NCI-H345 treated with DMSO at 0.1 percent for 48 hours (cell line): ENCODE measurements around the gene SUPT6H.
"Not testable (repeated sequence)": the region's sequence is repeated elsewhere in the genome, so short reads cannot be mapped to it uniquely, and the experiment has no call there.

ENCODE experiments used
- DNase-seq: peaks from one replicate; lab custom pipeline; 2025; ENCODE audit not compliant: unreplicated experiment; lab: John Stamatoyannopoulos, UW

Gene SUPT6H

DNA sequence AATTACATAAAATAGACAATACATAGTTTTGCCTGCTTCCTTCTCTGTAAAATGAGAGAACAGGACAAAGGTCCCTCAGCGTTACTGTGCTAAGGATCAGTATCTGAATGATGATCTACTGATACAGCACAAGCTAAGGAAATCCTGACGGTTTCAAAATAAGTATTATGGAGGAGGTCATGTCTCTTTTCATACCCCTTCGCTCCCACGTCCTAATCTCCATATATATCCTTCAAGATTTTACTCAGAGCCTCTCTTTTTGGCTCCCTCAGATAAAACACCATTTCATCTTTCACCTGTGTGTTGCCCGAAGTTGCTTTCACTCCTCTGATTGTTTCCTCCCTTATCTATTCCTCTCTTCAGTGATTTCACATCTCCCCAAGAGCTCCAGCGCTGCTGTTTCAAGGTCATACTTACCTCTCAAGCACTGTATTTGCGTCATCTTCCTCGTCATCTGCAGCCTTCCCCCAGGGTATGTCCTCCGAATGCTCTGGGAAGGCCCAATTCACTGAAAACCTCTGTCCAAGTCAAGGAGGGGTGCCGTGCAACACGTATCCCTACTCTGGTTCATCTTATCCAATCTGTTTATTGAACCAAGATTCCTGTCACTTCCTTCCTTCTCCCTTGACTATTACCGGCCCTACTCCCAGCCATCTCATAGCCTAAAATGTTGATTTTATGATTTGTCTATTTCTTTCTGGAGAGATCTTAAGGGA lies 15.8 kb upstream of the SUPT6H start:
- DNase-seq: no peak

DNA sequence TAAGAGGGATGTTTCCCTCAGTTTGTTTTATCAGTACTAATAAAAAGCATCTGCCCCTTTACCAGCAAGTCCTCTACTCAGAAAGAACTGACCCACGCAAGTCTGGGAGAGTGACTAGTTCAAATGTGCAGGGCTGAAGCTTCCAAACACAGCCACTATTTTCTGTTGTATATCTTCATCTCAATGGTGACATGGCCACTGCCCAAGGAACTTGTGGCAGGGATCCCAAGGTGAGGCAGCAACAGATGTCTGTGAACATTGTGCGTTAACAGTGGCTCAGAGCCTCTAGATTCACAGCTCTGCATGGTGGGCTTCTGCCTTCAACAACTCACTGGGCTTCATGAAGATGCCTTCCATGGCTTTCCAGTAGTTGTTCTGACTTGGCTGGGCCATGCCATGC lies 13.3 kb upstream of the SUPT6H start:
- no peak for DNase-seq

DNA sequence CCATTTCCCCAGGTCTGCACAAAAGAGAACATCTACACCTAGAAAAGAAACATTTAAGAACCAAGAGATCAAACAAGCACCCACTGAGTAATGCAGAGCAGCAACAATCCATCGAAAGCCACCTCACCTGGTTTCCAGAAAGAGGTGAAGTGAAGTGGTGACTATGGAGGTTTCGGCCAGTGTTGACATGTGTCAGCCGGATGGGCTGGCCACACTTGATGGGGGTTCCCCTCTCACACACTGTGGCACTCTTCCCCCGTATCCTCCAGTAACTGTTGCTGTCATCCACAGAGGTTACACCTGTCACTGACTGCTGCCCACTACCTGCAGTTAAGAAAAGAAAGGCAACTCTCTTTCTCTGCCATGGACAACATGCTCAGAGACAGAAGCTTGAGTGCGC lies 6.8 kb upstream of the SUPT6H start:
- DNase-seq: no peak

DNA sequence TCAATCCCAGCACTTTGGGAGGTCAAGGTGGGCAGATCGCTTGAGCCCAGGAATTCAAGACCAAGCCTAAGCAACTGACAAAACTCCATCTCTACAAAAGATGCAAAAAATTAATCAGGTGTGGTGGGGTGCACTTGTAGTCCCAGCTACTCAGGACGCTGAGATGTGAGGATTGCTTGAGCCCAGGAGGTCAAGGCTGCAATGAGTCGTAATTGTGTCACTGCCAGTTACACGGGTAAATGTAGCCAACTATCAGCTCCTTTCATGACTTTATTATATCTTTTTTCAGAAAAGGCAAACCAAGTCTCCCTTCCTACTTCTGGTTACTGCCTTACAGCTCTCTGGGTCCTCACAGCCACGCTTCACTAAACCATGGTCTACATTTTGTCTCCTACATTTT lies 4.2 kb upstream of the SUPT6H start:
- no peak for DNase-seq

DNA sequence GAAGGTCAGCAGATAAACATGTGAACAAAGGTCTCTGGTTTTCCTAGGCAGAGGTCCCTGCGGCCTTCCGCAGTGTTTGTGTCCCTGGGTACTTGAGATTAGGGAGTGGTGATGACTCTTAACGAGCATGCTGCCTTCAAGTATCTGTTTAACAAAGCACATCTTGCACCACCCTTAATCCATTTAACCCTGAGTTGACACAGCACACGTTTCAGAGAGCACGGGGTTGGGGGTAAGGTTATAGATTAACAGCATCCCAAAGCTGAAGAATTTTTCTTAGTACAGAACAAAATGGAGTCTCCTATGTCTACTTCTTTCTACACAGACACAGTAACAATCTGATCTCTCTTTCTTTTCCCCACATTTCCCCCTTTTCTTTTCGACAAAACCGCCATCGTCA lies 3.7 kb upstream of the SUPT6H start:
- DNase-seq: not testable (repeated sequence)

DNA sequence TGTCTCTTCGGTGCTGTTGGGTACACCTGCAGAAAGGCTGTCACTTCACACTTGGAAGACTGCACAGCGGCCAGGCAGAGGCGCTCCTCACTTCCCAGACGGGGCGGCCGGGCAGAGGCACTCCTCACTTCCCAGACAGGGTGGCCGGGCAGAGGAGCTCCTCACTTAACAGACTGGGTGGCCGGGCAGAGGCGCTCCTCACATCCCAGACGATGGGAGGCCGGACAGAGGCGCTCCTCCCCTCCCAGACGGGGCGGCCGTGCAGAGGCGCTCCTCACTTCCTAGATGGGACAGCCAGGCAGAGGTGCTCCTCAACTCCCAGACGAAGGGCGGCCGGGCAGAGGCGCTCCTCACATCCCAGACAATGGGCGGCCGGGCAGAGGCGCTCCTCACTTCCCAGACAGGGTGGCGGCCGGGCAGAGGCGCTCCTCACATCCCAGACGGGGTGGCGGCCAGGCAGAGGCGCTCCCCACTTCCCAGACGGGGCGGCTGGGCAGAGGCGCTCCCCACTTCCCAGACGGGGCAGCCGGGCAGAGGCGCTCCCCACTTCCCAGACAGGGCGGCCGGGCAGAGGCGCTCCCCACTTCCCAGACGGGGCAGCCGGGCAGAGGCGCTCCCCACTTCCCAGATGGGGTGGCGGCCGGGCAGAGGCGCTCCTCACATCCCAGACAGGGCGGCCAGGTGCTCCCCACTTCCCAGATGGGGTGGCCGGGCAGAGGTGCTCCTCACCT lies 3.1 kb upstream of the SUPT6H start:
- not testable (repeated sequence) for DNase-seq

DNA sequence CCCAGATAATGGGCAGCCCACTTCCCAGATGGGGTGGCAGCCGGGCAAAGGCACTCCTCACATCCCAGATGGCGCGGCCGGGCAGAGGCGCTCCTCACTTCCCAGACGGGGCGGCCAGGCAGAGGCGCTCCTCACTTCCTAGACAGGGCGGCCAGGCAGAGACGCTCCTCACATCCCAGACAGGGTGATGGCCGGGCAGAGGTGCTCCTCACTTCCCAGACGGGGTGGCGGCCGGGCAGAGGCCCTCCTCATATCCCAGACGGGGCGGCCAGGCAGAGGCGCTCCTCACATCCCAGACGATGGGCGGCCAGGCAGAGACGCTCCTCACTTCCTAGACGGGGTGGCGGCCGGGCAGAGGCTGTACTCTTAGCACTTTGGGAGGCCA lies 2.5 kb upstream of the SUPT6H start:
- DNase-seq: not testable (repeated sequence)

DNA sequence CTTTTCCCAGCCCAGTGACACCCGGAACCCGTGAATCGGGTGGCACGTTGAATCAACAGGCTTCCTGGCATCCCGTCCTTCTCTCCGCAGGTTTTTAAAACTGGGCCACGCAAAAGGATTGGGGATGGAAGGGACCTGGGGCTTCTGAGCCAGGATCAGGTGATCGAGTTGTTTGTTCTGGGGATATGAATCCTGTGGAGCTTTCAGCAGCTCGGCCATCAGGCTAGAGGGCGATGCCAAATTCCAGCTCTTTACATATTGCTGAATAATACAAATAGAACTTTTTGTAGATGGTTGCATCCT lies 473 bp downstream of the SUPT6H start:
- DNase-seq: no peak

DNA sequence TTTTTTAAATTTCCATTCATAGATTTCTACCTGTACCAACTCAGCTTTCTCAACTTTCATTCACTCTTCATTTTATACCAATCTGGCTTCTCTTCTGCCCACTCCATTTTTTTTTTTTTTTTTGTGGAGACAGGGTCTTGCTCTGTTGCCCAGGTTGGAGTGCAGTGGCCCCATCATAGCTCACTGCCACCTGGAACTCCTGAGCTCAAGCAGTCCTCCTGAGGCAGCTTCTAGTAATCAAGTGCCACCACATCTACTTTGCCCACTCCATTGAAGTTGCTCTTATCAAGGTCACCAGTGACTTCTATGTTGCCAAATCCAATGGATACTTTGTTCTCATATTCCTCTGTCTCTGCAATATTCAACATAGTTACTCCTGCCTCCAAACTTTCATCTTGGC lies 1.7 kb downstream of the SUPT6H start:
- no peak for DNase-seq

DNA sequence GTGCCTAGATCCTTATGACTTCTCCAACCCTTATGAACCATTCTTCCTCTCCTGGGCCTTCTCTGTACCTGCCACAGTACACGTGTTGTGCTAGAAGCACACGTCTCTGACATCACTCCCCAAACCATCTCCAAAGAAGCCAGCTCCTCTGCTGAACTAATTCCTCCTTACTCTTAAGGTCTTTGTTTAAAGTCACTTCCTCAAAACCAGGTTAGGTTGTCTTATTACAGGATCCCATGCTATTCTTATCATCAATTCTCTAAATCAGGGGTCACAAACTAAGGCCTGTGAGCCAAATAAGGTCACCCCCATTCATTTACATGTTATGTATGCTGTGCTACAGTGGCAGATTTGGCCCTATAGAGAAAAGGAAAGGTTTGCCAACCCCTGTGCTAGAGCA lies 4.0 kb downstream of the SUPT6H start:
- no peak for DNase-seq

DNA sequence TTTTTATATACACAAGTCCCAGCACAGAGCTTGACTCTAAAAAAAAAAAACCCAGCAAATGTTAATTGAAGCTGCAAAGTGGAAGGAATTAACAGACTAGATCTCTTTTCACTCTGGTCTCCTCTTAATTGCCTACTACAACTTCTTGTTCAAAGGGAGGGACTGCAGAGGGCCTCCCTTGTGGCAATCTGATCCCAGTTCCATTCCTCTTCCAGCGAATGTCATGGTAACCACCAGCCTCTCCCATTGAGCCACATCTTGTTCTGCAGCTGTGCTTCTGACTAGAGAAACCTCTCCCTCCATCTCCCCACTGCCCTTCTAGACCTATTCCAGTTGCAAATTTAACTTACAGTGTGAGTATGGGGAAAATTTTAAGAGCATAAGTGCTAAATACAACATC lies 5.9 kb downstream of the SUPT6H start:
- DNase-seq: no peak

DNA sequence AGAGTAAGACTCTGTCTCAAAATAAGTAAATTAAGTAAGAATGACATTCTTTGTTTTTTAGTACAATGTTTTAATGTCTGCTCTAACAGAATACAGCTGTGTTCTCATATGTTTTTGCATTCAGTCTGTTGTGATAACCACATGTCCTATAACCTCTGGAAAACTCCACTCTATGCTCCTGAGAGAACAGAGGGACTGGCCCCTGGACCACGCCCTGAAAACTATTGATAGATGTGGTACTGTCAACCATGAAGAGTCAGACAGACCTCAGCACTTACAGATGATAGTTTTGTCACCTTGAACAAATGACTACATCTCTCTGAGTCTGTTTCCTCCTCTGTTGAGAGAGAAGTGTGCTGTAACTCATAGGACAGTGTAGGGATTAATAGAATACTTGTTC lies 7.9 kb downstream of the SUPT6H start:
- DNase-seq: no peak

DNA sequence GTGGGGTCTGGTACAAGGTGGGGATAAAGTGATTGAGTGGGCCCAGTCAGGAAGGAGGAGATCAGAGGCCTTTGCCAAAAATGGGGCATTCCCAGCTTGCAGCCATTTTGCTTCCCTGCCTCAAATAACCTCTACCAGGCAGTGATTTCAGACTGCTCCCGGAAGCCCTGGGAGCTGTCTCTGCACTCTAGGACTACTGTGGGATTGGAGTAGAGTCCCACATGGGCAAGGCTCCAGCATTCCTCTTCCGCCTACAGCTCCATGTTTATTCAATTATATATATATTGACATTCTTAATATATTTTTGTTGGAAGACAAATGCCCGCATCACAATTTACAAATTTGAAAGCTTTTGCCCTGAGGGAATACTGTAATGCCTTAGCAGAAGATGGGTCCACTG lies 13.5 kb downstream of the SUPT6H start:
- no peak for DNase-seq

DNA sequence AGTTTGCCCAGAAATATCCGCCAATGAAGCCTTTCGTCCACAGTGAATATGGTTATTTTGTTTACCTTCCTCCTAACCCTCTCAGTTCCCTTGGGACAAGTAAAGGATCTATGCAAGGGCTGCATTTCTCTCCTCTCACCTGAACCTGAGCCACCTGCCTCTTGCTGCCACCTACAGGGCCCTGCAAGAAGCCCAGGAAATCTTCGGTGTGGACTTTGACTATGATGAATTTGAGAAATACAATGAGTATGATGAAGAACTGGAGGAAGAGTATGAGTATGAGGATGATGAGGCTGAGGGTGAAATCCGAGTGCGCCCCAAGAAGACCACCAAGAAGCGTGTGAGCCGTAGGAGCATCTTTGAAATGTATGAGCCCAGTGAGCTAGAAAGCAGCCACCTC lies 14.0 kb downstream of the SUPT6H start:
- no peak for DNase-seq

DNA sequence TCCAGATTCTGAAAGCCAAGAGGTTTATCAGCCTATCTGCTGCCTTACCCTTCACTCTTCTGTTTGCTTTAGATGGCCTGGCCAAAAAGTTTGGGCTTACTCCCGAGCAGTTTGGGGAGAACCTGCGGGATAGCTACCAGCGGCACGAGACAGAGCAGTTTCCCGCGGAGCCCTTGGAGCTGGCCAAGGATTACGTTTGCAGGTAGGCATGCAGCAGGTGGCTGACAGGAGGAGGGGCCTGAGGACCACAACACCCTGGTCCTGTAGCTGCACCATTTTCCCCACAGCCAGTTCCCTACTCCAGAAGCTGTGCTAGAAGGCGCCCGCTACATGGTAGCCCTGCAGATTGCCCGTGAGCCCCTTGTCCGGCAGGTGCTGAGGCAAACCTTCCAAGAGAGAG lies 20.6 kb downstream of the SUPT6H start:
- no peak for DNase-seq

DNA sequence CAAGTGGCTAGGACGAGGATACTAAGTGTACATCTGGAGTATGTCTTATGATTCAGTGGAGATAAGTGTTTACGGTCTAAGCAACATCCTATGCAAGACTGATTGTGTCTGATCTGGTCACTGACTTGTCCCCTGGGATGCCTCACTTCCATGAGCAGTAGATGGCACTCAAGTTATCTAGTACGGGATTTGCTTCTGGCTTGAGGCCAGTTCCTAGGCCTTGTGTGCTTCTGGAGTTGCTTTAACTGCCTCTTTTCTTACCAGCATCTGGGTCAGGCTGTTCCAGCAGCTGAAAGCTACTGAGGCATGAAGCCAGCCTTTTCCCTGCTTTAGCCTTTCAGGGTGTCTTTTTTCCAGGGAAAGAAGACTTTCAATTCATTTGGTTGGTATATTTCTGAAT lies 23.0 kb downstream of the SUPT6H start:
- peak; percentile 58 for DNase-seq

DNA sequence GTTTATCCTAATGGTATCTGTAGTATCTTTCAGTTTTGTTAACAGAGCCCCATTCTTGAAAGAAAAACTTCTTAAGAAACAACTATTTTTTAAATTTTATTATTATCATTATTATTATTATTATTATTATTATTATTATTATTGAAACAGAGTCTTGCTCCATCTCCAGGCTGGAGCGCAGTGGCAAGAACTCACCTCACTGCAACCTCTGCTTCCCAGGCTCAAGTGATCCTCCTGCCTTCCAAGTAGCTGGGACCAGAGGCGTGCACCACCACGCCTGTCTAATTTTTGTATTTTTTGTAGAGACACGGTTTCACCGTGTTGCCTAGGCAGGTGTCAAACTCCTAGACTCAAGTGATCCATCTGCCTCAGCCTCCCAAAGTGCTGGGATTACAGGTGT lies 23.4 kb downstream of the SUPT6H start:
- no peak for DNase-seq

DNA sequence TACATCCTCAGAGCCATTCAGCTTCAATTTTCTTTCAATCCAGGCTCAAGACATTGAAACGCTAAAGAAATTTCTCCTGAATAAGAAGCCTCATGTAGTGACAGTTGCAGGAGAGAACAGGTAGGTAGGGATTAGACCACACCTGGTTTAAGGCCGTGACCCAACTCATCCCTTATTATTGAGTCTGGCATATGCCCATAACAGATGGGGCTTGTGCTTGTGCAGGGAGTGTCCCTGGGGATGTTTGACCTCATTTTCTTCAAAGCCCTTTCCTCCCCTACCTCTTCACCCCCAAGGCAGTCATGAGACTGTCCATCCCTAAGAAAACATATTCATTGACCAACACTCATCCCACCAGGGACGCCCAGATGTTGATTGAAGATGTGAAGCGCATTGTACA lies 24.3 kb downstream of the SUPT6H start:
- no peak for DNase-seq

DNA sequence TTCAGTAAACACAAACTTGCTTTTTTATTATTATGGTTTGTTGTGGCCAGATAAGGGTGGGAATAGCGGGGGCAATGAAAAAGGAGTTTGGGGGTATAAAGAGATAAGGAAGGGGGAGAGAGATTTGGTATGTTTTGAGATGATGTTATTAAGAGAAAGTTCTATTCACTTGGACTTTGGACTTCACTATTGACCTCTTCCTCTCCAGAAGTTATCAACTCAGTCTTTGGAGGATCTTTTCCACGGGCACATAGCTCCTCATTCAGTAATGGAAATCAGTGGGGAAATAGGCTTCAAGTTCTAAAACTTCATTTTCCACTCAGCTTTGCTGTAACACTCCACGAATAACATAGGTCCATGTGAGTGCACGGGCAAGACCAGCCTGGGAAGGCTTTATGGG lies 26.5 kb downstream of the SUPT6H start:
- no peak for DNase-seq

DNA sequence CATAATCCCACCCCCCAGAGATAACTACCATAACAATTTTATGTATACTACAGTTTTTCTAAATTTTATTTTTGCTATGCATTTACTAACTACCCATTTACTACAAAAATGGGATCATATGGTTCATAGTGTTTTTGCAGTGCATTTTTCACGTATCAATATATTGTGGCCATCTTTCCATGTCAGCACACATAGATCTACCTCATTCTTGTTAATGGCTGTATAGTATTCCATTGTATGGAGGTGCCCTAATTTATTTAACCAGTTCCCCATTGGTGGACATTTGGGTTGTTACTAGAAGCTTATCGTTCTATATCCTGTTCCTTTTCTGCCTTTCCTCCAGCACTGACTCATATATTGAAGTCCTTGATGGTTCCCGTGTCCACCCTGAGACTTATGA lies 27.0 kb downstream of the SUPT6H start:
- DNase-seq: no peak

DNA sequence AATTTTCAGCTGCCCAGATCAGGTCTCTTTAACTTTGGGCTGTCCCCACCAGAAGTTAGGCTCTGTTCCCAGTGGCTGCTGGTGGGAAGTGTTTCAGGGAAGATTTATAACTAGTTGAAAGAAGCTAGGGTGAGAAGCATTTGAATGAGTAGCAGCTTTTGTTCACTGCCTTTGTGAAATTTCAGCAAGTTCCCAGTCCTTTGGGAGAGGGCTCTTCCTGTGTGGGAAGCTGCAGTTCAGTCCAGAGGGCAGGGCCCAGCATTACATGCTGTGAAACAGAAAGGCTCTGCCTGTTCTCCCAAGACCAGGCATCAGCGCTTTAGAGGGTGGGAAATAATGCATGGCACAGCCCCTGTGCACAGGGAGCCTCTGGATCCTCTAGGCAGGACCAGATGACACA lies 31.9 kb downstream of the SUPT6H start:
- no peak for DNase-seq

DNA sequence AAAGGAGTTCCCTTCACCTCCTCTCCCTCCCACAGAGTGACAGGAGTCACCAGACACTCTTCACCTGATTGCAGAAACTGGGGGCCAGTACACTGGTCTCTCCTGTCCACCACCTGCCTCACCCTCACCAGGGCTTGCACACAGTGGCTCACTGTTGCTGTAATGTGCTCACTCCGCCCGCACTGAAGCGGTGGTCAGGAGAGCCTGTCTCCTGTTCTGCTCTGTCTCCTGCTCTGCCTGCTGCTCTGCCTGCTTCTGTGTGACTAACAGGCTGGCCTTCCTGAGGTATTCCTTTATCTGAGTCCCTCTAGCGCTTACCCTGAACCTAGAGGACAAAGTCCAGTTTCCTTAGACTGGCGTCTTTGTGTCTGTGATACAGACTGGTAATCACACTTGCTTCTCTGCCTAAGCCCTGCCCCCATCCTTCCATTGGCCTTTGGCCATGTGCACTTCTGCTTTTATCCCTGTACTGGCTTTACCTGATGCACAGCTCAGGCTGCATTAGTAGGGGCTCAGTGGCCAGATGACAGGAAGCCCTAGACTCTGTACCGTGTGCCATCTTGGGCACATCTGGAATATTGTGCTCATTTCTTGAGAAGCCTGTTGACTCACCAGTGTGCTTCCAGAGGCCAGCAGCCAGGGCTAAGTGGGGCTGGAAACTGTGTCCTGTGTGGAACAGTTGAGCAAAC lies 36.4 kb downstream of the SUPT6H start:
- no peak for DNase-seq

DNA sequence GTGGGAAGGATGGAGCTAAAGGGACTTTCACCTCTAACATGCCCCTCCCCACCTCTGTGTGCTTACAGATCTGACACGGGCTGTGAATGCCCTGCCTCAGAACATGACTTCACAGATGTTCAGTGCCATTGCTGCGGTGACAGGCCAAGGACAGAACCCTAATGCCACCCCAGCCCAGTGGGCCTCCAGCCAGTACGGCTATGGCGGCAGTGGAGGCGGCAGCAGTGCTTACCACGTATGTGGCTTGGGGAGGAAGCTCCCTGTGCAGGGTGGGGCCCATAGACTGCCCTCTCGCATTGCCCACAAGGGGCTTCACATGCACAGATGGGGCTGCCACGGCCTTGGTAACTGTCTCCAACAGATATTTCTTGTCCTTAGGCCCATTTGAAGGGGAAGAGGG lies 38.3 kb downstream of the SUPT6H start:
- no peak for DNase-seq
